Measurements from ENCODE around the gene CIDEA.

The CIDEA gene

GRCh38 chr18:12324991-12325725, 71.0 kb downstream of the CIDEA start:
- DNase-seq: no peak

GRCh38 chr18:12325726-12326245, 71.6 kb downstream of the CIDEA start:
- no peak for DNase-seq

- DNase-seq: no peak
These were observed 72.7 kb downstream of the CIDEA start for GRCh38 chr18:12326711-12327460.

Measured in activated CD4-positive, alpha-beta T cell treated with anti-CD3 and anti-CD28 coated beads for 1 hour (primary cell).